Measurements from ENCODE around the gene ZNF672.

ZNF672 gene

DNA sequence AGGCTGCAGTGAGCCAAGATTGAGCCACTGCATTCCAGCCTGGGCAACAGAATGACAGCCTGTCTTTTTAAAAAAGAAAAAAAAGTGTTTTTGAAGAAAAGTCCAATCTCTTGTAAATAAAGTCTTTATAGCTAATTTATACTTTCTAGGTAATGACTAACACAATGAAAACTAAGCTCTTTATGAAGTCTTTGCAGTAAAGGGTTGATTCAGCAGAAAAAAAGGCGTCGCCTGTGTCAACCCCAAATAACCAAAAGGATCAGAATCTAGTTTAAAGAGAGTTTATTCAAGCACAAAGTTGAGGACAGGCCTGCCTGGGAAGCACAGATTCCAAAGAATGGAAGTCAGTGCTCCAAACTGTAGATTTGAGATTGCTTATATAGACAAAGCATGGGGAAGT lies 53.7 kb downstream of the ZNF672 start:
- DNase-seq, result no peak

GRCh38 chr1:248892590-248892989 lies 54.6 kb downstream of the ZNF672 start:
- DNase-seq, result no peak

- DNase-seq, result no peak
These were observed 56.8 kb downstream of the ZNF672 start for GRCh38 chr1:248894837-248895236.

DNA sequence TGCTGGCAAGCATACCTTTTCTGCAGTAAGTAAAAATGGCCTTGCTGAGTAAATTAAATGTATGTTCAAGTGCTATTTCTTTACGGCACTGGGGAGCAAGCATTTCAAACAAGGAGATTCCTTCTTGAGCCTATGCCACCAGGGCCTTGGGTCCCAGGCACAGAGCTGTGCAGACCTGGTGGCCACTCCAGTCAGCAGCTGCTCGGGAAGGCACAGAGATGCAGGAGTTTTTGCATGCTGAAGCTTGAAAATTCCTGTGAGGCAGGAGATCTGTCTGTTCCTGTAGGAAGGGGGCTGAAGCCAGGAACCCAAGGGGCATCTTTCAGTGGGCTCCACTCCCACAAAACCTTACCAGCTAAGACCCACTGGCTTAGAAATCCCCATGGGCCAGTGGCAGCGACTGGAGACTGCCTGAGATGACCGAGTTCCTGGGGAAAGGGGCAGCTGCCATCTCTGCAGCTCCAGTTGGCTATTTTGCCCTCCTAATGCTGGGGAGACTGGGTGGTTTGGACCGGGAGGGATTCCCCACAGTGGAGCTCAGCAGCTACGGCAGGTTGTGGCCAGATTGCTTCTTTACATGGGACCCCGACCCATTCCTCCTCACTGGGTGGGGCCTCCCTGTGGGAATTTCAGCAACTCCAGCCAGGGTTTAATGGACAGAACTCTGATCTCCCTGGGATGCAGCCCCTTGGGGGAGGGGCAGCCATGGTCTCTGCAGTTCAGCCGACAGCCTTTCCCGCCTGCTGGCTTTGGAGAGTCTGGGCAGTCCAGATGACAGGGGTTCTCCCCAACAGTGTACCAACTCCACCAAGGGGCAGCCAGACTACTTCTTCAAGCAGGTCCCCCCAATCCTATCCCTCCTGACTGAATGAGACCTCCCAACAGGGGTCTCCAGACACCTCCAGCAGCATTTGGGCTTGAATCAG lies 59.7 kb downstream of the ZNF672 start:
- DNase-seq, result no peak
